ENCODE results near the gene SLC43A3. TPM values are rescaled to one million over a fixed set of nuclear protein-coding genes. Genes with fewer than 3 reads are reported as not detected.

Gene SLC43A3
- total and polyA plus RNA-seq, 9 of the 15 experiments (the other 6 are each of a cell fraction or from before 2014, with no cell fraction given): 63.7 to 281 (median 139) TPM

DNA sequence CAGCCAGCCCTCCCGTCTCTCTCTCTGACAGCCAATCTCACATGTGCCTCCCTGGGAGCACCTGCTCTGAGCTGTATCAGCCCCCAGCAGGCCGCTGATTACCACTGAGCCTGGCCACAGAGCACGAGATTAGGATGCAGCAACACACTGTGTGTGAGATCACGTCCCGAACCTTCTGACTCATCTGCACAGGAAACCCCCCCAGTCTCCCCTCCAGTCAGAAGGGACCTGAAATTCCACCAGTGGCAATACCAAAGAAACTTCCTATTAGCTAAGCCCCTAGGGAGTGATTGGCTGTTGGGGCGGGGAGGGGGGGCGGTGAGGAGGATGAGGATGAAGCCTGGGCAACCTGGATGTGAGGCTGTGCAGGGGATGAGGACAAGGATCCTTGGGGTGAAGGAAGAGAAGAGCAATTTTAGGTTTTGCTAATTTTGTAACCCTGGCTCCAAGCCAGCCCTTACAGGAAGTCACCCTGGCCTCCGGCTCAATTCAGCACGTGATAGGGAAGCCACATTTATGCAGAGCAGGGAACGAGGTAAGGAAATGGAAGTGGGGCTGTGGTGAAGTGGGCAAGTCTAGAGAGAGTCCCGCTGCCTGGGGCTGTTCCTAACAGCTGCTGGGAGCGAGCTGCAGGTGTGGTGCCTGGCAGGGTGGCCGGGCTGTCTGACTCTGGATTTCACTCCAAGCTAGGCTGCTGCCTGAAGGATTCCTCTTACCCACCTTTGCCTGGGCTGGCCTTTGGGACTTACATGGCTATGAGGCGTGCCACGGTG lies 1.9 kb downstream of the SLC43A3 start (continued):
- TF ChIP-seq, protein P1, sequence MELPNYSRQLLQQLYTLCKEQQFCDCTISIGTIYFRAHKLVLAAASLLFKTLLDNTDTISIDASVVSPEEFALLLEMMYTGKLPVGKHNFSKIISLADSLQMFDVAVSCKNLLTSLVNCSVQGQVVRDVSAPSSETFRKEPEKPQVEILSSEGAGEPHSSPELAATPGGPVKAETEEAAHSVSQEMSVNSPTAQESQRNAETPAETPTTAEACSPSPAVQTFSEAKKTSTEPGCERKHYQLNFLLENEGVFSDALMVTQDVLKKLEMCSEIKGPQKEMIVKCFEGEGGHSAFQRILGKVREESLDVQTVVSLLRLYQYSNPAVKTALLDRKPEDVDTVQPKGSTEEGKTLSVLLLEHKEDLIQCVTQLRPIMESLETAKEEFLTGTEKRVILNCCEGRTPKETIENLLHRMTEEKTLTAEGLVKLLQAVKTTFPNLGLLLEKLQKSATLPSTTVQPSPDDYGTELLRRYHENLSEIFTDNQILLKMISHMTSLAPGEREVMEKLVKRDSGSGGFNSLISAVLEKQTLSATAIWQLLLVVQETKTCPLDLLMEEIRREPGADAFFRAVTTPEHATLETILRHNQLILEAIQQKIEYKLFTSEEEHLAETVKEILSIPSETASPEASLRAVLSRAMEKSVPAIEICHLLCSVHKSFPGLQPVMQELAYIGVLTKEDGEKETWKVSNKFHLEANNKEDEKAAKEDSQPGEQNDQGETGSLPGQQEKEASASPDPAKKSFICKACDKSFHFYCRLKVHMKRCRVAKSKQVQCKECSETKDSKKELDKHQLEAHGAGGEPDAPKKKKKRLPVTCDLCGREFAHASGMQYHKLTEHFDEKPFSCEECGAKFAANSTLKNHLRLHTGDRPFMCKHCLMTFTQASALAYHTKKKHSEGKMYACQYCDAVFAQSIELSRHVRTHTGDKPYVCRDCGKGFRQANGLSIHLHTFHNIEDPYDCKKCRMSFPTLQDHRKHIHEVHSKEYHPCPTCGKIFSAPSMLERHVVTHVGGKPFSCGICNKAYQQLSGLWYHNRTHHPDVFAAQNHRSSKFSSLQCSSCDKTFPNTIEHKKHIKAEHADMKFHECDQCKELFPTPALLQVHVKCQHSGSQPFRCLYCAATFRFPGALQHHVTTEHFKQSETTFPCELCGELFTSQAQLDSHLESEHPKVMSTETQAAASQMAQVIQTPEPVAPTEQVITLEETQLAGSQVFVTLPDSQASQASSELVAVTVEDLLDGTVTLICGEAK (IDR thresholded peaks at IDR 0.05): no peak
- TF ChIP-seq, protein P1 (CRISPR knock-in tag; IDR thresholded peaks at IDR 0.05): no peak
- TF ChIP-seq HLTF (IDR thresholded peaks at IDR 0.05) (peak; percentile 53; the same call in 1 of the 2 replicates), TBL1XR1 (IDR thresholded peaks at IDR 0.05; ENCODE audit: low read length in 2 of 2) (peak; percentile 94 to 96; a peak in 3 of 4 replicates), TEAD2 (tag; IDR thresholded peaks at IDR 0.05) (no peak), SAFB2 (IDR thresholded peaks at IDR 0.05; ENCODE audit: borderline replicate concordance, low read depth, low read length, severe bottlenecking) (no peak), ARID2 (IDR thresholded peaks at IDR 0.05) (no peak), CXXC5 (CRISPR knock-in tag; IDR thresholded peaks at IDR 0.05) (peak; percentile 84), HDAC8 (tag; IDR thresholded peaks at IDR 0.05) (no peak), MBD2 (IDR thresholded peaks at IDR 0.05; ENCODE audit: borderline replicate concordance, low read depth) (peak; percentile 86; the same call in 1 of the 2 replicates), ARHGAP35 (IDR thresholded peaks at IDR 0.05; ENCODE audit: partially characterized antibody) (no peak)
- TF ChIP-seq, protein P2, sequence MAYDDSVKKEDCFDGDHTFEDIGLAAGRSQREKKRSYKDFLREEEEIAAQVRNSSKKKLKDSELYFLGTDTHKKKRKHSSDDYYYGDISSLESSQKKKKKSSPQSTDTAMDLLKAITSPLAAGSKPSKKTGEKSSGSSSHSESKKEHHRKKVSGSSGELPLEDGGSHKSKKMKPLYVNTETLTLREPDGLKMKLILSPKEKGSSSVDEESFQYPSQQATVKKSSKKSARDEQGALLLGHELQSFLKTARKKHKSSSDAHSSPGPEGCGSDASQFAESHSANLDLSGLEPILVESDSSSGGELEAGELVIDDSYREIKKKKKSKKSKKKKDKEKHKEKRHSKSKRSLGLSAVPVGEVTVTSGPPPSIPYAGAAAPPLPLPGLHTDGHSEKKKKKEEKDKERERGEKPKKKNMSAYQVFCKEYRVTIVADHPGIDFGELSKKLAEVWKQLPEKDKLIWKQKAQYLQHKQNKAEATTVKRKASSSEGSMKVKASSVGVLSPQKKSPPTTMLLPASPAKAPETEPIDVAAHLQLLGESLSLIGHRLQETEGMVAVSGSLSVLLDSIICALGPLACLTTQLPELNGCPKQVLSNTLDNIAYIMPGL (CRISPR knock-in tag; IDR thresholded peaks at IDR 0.05): peak; percentile 59; the same call in 1 of the 2 replicates
- TF ChIP-seq, protein P3, sequence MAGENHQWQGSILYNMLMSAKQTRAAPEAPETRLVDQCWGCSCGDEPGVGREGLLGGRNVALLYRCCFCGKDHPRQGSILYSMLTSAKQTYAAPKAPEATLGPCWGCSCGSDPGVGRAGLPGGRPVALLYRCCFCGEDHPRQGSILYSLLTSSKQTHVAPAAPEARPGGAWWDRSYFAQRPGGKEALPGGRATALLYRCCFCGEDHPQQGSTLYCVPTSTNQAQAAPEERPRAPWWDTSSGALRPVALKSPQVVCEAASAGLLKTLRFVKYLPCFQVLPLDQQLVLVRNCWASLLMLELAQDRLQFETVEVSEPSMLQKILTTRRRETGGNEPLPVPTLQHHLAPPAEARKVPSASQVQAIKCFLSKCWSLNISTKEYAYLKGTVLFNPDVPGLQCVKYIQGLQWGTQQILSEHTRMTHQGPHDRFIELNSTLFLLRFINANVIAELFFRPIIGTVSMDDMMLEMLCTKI (IDR thresholded peaks at IDR 0.05; ENCODE audit: partially characterized antibody): no peak
- TF ChIP-seq, protein P4, sequence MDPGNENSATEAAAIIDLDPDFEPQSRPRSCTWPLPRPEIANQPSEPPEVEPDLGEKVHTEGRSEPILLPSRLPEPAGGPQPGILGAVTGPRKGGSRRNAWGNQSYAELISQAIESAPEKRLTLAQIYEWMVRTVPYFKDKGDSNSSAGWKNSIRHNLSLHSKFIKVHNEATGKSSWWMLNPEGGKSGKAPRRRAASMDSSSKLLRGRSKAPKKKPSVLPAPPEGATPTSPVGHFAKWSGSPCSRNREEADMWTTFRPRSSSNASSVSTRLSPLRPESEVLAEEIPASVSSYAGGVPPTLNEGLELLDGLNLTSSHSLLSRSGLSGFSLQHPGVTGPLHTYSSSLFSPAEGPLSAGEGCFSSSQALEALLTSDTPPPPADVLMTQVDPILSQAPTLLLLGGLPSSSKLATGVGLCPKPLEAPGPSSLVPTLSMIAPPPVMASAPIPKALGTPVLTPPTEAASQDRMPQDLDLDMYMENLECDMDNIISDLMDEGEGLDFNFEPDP (CRISPR knock-in tag; IDR thresholded peaks at IDR 0.05): no peak

Measured in K562 (cell line).